T1000 (cell line): ENCODE data around the gene LRIG1.

Experiments used
- DNase-seq: peaks from one replicate; lab custom pipeline; 2025; ENCODE audit warnings: mixed read lengths; lab: John Stamatoyannopoulos, UW

The LRIG1 gene

DNA sequence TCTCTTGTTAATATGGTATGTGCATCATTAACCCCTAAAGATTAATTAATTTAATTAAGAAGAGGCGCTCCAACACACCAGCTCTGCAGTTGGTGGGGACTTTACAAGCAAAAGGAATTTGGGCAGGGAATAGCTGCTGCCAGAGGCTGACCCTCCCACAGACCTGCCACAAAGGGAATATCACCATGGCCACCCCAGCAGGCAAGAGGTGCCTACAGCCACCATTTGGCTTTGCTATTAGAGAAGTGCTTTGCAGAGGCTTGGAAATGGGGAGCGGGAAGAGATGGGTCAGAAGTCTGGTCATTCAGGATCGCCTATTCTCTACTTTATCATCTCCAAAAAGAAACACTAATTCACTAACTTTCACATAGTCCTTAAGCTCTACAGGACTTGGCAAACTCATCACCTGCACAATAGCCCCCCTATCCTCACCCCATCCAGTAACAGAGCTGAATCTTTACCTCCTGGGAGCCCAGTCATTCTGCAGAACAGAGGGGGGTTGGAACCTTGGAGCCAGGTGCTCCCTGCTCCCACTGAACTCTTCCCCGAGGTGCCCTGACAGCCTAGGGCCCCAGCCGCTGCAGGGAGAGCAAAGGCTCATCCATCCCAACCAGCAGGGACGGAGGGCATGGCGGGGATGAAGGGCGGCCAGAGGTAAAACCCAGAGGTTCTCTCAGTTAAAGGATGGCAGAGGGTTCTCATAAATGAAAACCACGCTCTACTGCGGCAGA is 29.7 kb downstream of the LRIG1 start:
- DNase-seq, result no peak

DNA sequence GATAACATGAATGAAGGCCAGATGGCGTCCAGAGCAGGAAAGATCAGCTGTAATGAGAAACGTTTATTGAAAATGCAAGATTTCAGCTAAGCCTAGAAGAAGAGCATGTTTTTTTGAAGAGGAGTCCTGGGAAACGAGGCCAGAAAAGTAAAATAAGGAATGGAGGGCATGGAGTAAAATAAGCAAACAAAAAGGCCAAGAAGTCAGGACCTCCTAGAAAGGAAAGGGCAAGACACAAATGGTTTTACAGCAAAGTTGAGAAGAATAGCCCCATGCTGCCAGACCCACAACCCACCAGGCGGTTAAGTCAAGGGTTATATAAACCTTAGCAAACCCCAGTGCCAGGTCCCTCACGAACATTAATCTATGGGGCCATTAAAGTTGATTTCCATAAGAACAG is 30.5 kb downstream of the LRIG1 start:
- DNase-seq, result no peak

- no peak for DNase-seq
Observed at GRCh38 chr3:66469220-66469640, 31.6 kb downstream of the LRIG1 start.

- DNase-seq, result no peak
Observed at GRCh38 chr3:66467996-66468735, 32.7 kb downstream of the LRIG1 start.

DNA sequence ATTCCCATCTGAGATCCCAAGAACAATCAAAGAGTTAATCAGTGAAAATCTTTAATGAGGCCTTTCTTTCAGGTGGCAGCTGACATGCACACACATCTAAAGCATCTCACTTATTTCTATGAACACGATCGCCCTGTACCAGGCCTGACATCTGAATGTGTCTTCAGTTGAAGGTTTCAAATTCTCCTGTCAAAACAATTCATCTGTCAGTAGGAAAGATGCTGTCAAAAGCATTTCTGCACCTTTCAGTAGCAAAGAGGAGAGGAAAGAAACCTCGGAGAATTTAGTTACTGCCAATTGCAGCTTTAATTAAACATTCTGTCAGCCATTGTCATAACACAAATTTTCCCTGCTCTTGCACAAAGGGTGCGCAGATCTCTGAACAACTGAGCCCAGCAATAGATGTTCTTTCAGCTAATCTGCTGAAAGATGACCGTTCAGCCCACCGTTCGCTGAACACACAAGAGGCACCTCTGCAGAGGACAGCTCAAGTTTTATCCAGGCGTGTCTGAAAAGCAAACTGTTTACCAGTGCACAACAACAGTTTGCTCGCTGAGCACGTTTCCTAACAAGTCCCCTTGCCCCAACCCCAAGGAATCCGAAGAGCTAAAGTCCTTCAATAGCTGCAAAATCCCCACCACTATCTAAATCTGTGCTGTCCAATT is 34.1 kb downstream of the LRIG1 start:
- DNase-seq, result no peak

DNA sequence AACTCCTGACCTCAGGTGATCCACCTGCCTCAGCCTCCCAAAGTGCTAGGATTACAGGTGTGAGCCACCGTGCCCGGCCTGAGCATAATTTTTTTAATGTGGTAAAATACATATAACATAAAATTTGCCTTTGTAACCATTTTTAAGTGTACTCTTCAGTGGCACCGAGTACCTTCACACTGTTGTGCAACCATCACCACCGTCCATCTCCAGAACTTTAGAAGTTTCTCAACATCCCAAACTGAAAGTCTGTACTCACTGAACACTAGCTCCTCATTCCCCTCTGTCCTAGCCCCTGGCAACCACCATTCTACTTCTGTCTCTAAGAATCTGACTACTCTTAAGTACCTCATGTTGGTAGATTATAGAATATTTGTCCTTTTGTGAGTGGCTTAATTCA is 35.2 kb downstream of the LRIG1 start:
- DNase-seq, result no peak

DNA sequence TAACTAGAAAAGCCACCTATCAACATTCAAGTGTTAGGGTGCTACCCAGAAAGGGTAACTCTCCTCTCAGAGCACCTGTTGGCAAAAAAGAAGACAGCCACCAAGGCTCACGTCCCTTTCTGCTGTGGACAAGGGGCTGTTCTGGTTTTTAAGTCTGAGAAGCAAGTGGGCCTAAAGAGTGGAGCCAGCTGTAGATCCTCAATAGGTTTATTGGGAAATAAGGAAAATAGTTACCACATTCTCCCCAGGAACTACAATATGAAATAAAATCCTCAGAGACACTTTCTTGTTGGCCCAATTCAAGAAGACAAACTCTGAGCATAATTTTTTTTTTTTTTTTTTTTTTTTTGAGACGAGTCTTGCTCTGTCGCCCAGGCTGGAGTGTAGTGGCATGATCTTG is 35.8 kb downstream of the LRIG1 start:
- DNase-seq, result no peak

- no peak for DNase-seq
Observed at GRCh38 chr3:66464512-66464894, 36.3 kb downstream of the LRIG1 start.

GRCh38 chr3:66463730-66464511 is 36.9 kb downstream of the LRIG1 start:
- no peak for DNase-seq

- DNase-seq, result no peak
Observed at GRCh38 chr3:66463054-66463631, 37.7 kb downstream of the LRIG1 start.

DNA sequence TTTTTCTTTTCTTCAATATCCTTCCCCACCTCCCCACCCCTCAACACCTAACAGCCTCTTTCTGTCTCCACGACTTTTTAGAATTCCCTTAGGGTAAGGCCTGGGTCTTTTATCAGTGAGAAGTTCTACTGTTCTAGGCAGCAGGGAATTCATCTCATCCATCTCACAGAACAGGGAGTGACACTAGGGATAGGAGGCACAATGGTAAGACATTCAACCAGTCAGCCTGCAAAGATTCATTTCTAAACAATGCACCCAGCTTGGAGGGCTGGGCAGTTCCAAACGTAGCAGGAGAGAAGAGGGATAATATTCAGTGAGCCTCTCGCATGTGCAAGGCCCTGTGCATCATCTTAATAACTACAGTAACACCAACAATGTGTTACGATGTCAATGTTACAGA is 43.6 kb downstream of the LRIG1 start:
- no peak for DNase-seq

- no peak for DNase-seq
Observed at GRCh38 chr3:66456711-66457173, 44.1 kb downstream of the LRIG1 start.

GRCh38 chr3:66454464-66454859 is 46.4 kb downstream of the LRIG1 start:
- no peak for DNase-seq

- no peak for DNase-seq
Observed at GRCh38 chr3:66453651-66454463, 47.0 kb downstream of the LRIG1 start.

DNA sequence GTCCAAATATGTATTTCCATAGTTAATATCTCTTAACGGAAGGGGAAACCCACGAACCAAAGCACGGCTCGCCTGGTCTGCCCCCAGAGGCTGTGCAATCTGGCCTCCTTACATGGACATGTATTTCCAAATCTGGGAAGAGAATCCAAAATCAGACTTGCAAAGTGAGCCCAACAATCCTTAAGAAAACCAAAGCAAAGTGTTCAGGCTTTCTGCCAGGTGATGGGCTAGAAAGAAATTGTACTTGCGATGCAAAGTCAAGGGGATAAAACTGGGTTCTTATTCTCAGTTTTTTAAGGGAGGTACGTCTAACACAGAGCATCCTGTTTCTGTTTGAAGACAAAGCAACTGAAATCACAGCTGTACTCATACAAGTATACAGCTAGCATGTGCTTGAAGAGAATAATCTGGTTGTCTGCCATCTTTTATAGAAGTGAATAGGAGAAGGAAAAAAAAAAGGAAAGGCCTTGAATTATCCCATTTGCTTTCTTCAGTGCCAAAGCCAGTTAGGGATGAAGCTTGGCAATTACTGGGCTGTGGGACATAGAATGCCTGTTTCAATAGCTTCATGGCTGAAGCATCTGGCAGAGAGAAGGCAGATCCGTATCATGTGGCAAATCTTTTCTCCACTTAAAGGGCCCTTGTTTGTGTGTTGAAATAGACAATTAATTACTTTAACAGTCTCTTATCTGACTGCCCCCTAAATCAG is 48.4 kb downstream of the LRIG1 start:
- no peak for DNase-seq

GRCh38 chr3:66451766-66452165 is 49.1 kb downstream of the LRIG1 start:
- DNase-seq, result no peak

GRCh38 chr3:66450390-66451022 is 50.3 kb downstream of the LRIG1 start:
- DNase-seq, result no peak

DNA sequence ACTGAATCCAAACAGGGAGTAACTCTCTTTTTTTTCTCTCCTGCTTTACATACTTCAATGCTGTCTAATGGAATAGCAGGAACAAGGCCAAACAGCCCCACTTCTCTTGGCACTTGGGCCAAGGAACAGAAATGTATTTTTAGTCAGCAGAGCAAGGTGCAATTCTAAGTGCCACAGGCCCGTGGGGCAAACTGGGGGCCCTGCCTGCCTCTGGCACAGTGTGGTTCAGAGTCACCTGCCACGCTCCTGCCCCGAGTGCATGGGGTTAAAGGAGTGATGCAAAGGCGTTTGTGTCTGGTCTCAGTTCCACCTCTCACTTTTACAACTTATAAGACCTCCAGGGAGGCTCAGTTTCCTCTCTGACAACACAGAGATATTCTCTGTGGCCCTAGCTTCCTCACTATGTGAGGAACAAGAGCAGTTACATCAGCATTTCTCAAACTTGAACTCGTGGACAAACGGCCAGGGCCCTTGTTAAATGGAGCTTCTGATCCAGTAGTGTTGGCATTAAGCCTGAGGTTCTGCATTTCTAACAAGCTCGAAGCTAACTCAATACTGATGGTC is 51.3 kb downstream of the LRIG1 start:
- DNase-seq, result no peak

- DNase-seq, result no peak
Observed at GRCh38 chr3:66444146-66444644, 56.6 kb downstream of the LRIG1 start.
